Endothelial cell (in vitro differentiated cells): ENCODE measurements around the gene RHBDF2. TPM values are rescaled to one million over a fixed set of nuclear protein-coding genes. Genes with fewer than 3 reads are reported as not detected.

Source experiments
- DNase-seq: peaks from one replicate; pipeline ENCODE4 v3.0.0; 2021; ENCODE audit warnings: low spot score
- H3K27ac Mint-ChIP-seq: one replicate; pipeline ENCODE4 v1.8.0; 2021; ENCODE audit warnings: mixed read lengths, inconsistent platforms; ENCODE audit not compliant: unreplicated experiment
- H3K27me3 Mint-ChIP-seq: one replicate; pipeline ENCODE4 v1.8.0; 2021; ENCODE audit warnings: mild to moderate bottlenecking, moderate library complexity, mixed read lengths, inconsistent platforms; ENCODE audit not compliant: unreplicated experiment
- H3K36me3 Mint-ChIP-seq: one replicate; pipeline ENCODE4 v1.8.0; 2021; ENCODE audit warnings: mild to moderate bottlenecking, low read depth, mixed read lengths, inconsistent platforms; ENCODE audit not compliant: unreplicated experiment
- H3K4me1 Mint-ChIP-seq: one replicate; pipeline ENCODE4 v1.8.0; 2021; ENCODE audit warnings: mild to moderate bottlenecking, mixed read lengths, inconsistent platforms; ENCODE audit not compliant: unreplicated experiment
- H3K4me3 Mint-ChIP-seq: one replicate; pipeline ENCODE4 v1.8.0; 2021; ENCODE audit warnings: mild to moderate bottlenecking, mixed read lengths, inconsistent platforms; ENCODE audit not compliant: unreplicated experiment
- H3K9me3 Mint-ChIP-seq: one replicate; pipeline ENCODE4 v1.8.0; 2021; ENCODE audit warnings: mixed read lengths, inconsistent platforms; ENCODE audit not compliant: unreplicated experiment
- CTCF ChIP-seq: fragments of 200-600 bp; sonication (generic); IDR thresholded peaks from one replicate; pipeline ENCODE4 v1.5.0; 2021; ENCODE audit warnings: antibody characterized with exemption; ENCODE audit not compliant: unreplicated experiment
- total RNA-seq: library from RNA; stranded (reverse); fragmentation: NEBNext Ultra II Directional; extraction: Animal tissue kit (Norgen Biotek cat#: 25700); gene quantifications from one replicate; pipeline ENCODE4 v1.2.1, GENCODE V29; 2021; ENCODE audit not compliant: unreplicated experiment

RHBDF2 gene
- total RNA-seq, 1 donor from 2014 or later: 39.3 TPM

GRCh38 chr17:76438906-76439305 is 62.3 kb downstream of the RHBDF2 start:
- no peak overlapping the region for H3K27ac Mint-ChIP-seq
- H3K4me3 Mint-ChIP-seq: no peak overlapping the region
- DNase-seq: no peak
- TF ChIP-seq CTCF: no peak
- peaks cover 10% of the 10 kb centered on the region for H3K36me3 Mint-ChIP-seq
- peaks cover 37% of the 10 kb centered on the region for H3K4me1 Mint-ChIP-seq
- no peaks in the 10 kb centered on the region for H3K27me3 Mint-ChIP-seq
- H3K9me3 Mint-ChIP-seq: no peaks in the 10 kb centered on the region

- Mint-ChIP-seq H3K4me3 (no peak overlapping the region), H3K4me1 (peaks cover 38% of the 10 kb centered on the region), H3K27ac (no peak overlapping the region)
Measured at GRCh38 chr17:76437467-76438402, 63.5 kb downstream of the RHBDF2 start.

GRCh38 chr17:76435751-76436150 is 65.5 kb downstream of the RHBDF2 start:
- Mint-ChIP-seq H3K4me3 (no peak overlapping the region), H3K27ac (no peak overlapping the region), H3K4me1 (peaks cover 33% of the 10 kb centered on the region), H3K36me3 (peaks cover 10% of the 10 kb centered on the region), H3K9me3 (no peaks in the 10 kb centered on the region), H3K27me3 (no peaks in the 10 kb centered on the region)
- DNase-seq: no peak
- TF ChIP-seq CTCF: no peak

More at GRCh38 chr17:76437467-76438402, 63.5 kb downstream of the RHBDF2 start:
- no peaks in the 10 kb centered on the region for H3K27me3 Mint-ChIP-seq
- DNase-seq: no peak
- no peak for TF ChIP-seq CTCF
- H3K9me3 Mint-ChIP-seq: no peaks in the 10 kb centered on the region
- peaks cover 13% of the 10 kb centered on the region for H3K36me3 Mint-ChIP-seq

- peak overlapping the region; percentile 78 for H3K27ac Mint-ChIP-seq
- H3K4me1 Mint-ChIP-seq: peaks cover 35% of the 10 kb centered on the region
- DNase-seq: no peak
- TF ChIP-seq CTCF: no peak
- peak overlapping the region; percentile 49 for H3K4me3 Mint-ChIP-seq
- no peaks in the 10 kb centered on the region for H3K9me3 Mint-ChIP-seq
- no peaks in the 10 kb centered on the region for H3K27me3 Mint-ChIP-seq
- peaks cover 10% of the 10 kb centered on the region for H3K36me3 Mint-ChIP-seq
Measured at GRCh38 chr17:76434870-76435269, 66.4 kb downstream of the RHBDF2 start.

GRCh38 chr17:76433693-76434092 is 67.5 kb downstream of the RHBDF2 start:
- H3K27ac Mint-ChIP-seq: peak overlapping the region; percentile 28
- H3K36me3 Mint-ChIP-seq: peaks cover 10% of the 10 kb centered on the region
- H3K4me3 Mint-ChIP-seq: no peak overlapping the region
- H3K27me3 Mint-ChIP-seq: no peaks in the 10 kb centered on the region
- H3K9me3 Mint-ChIP-seq: no peaks in the 10 kb centered on the region
- DNase-seq: no peak
- TF ChIP-seq CTCF: no peak
- peaks cover 35% of the 10 kb centered on the region for H3K4me1 Mint-ChIP-seq
